COLO668 (cell line): ENCODE results near the gene DPYD.
"Not testable (repeated sequence)": the region's sequence is repeated elsewhere in the genome, so short reads cannot be mapped to it uniquely, and the experiment has no call there.

Experiments
- DNase-seq: peaks from one replicate; lab custom pipeline; 2025; ENCODE audit not compliant: unreplicated experiment; lab: John Stamatoyannopoulos, UW

DPYD gene

DNA sequence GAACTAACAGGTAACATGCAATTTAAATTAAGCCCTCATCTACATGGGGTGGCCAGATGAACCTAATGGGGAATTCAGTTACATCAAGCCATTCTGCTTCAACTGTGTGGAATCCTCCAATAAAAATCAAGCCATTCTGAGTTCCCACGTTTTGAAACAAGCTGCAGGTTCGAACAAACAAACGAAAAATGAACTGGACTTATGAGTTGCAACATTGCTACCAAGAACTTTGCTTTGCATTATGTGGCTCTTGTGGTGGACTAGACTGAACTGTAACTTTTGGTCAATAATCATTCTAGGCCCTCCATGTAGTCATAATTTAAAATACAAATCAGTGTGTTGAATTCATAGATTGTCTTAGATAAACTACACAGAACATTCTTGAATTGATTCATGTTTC lies 682.0 kb downstream of the DPYD start:
- DNase-seq: no peak

DNA sequence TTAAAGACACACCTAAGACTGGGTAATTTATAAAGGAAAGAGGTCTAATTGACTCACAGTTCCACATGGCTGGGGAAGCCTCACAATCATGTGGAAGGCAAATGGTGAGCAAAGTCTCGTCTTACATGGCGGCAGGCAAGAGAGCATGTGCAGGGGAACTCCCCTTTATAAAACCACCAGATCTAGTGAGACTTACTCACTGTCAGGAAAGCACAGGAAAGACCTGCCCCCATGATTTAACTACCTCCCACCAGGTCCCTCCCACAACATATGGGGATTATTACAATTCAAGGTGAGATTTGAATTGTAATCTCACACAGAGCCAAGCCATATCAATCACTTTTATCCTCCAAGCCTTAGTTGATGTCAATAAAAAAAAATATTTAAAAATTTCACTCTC lies 689.5 kb downstream of the DPYD start:
- DNase-seq: not testable (repeated sequence)

DNA sequence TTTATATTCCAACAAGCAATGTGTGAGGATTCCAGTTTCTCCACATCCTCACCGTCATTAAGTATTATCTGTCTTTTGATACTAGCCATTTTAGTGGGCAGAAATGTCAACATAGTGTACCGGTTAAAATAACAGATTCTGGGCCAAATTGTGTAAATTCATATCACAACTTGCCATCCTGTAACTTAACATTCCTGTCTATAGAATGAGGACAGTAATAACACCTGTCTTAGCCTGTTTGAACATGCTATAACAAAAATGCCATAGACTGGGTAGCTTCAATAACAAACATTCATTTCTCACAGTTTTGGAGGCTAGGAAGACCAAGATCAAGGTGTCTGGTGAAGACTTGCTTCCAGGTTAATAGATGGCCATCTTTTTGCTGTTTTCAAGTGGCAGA lies 708.2 kb downstream of the DPYD start:
- no peak for DNase-seq

DNA sequence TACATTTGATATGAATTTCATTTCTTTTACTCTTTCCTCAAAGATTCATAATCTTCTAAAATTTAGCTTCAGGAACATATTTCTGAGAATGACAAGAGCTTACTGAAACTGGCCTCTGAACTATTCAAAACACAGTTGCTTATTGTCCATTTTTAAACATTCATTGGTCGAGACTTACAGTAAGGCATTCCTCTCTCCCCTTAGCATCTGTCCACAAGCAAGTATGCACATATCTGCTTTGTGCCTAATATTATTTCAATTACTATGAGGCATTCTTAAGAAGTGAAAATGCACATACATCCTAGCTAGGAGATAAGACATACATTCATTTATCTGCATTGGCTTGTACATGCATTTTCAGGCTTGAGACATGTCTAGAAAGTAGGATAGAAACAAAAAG lies 710.5 kb downstream of the DPYD start:
- DNase-seq: no peak

DNA sequence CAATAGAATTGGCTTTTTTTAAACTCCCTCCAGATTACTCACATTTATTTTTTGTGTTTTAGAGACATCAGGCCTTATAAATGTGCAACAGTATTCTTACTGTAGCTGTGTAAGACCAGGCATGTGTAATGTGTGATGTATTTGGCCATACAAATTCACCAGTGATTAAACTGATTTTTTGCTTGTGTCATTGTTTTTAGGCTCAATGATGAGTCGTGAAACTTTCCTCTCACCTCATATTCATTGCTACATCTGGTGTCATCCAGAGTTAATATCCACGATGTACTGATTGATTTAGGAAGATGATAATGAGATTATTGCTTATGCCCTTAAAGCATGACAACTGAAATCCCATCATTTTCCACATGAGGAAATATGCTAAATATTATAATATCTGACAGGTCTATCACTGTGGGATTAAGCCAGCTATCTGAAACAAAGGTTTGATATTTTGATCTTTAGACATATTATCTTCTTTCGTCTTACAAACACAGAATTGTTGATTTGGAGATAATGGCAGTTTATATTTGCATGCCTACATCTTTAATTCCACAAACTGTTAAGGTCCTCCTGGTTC lies 711.4 kb downstream of the DPYD start:
- no peak for DNase-seq

DNA sequence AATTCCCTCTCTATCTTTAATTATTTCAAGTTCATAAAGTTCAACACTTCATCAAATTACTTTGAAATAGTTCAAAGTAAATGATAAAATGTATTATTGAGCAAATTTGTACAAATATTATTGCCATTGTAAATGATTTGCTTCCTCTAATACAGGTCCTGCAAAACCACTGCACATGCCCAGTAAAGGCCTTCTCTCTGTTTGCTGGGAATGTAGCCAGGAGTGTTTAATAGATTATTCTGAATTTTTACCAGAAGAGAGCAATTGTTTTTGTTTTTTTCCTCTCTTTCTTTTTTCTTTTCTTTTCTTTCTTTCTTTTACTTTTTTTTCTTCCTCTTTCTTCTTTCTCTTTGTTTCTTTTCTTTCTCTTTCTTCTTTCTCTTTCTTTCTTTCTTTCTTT lies 713.0 kb downstream of the DPYD start:
- no peak for DNase-seq

DNA sequence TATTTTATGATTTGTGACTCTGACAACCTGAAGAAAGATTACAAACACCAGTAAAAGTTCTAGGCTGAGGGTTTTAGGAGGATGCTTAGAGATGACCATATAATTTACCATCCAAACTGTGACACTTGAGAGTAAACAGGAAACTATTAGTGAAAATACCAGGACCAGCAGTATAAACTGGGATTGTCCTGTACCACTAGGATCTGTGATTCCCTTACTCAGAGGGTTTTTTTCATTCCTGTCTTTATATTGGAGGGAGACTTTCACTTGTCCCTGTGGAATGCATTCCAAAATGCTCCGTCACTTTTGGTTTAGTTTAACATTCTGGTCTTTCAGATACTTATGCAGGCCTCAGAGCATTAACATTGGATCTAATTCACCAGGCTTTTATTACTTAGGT lies 716.4 kb downstream of the DPYD start:
- DNase-seq: no peak

DNA sequence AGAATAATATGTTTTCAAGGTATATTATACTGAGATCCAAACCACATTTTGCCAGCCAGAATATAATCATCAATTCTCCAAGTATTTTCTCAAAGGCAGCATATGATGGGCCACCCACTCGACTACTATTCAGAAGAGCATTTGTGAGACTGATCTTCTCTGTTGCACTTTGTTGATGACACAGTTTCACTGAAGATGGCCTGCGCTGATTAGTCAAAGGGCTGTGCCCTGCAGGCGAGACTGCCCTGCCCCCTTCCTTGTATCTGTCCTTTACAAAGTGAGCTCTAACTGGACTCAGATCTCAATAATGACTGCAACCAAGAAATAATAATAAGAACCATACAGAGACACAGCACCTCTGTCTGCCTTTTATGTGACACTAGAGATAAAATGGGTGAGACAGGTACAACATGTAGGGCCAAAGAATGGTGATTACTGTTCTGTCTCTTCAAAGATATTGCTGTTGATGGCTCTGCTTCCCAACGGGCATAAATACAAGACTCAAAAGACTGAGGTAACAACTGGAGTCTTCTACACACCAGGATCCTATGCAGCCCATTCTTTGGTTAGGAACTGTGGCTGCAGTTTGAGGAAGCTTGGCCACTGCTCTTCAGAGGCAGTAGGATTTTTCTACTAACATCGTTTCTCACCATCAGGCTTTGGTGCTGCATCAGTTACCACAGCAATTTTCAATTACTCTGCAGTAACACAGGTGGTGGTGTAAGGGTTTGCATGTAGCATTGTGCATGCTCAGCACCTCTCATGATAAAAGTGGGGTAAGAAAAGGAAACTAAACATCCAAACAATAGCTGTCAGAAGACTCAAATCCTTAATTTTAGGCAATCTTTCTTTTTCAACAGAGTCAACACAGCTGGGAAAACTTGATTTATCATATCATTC lies 718.1 kb downstream of the DPYD start:
- no peak for DNase-seq

DNA sequence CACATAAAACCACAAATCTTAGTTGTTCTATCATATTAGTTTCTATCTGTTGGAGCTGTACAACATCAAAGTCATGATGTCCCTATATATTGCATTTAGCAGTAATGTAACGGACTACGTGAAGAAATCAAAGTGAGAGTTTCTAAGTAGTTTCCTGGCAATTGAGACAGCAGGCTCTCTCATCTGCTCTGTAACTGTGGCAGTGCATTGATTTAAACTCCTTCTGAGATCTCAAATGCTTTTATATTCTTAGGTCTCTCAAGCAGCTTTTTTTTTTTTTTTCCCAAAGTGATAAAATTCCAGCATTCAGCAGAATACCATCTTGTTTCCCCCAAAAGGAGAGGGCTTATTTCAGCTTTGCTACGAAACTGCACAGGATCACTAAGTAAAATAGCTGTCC lies 719.2 kb downstream of the DPYD start:
- DNase-seq: no peak

DNA sequence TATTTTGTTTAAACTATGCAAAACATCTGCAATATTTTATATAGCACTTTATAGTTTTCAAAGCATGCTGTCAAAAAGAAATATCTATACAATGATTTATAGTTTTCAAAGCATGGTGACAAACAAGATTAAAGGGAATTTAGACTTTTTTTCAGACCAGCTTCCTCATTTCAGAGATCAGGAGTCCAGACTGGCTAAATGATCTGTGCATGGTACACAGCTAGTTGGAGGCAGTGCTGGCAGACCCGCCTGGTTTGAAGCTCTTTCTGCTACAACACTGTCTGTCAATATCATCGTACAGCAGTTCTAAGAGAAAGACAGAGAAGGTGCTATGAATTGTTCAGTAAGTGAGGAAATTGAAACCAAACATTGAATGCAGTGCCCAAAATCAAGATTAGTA lies 720.2 kb downstream of the DPYD start:
- DNase-seq: no peak

DNA sequence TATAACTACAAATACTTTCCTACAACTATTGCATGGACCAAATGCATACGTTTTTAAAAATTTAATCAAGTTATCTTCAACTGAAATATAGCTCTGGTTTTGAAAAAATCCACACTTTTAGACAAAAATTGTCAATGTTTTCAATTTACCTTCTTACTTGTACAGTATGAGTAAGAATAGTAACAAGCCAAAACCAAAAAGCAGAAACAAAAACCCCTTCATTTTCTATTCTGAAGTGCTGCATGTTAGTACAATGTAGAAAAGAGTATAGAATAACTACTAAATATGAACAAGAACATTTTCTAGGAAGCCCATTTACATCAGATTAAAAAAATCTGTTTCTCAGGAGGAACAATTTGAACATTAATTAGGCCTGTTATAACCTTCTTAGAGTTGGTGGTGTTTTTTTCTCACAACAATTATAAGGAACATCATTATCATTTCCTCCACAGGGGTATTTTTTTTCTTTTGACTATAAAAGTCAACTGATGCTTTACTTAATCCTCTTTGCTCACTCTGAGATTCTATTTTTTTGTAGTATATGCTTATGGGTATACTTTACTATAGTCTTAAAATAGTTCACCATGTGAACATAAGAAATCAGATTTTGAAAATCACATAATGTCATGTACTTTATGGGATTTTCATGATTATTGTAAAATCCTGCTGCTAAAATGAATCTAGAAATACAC lies 723.9 kb downstream of the DPYD start:
- DNase-seq: no peak

DNA sequence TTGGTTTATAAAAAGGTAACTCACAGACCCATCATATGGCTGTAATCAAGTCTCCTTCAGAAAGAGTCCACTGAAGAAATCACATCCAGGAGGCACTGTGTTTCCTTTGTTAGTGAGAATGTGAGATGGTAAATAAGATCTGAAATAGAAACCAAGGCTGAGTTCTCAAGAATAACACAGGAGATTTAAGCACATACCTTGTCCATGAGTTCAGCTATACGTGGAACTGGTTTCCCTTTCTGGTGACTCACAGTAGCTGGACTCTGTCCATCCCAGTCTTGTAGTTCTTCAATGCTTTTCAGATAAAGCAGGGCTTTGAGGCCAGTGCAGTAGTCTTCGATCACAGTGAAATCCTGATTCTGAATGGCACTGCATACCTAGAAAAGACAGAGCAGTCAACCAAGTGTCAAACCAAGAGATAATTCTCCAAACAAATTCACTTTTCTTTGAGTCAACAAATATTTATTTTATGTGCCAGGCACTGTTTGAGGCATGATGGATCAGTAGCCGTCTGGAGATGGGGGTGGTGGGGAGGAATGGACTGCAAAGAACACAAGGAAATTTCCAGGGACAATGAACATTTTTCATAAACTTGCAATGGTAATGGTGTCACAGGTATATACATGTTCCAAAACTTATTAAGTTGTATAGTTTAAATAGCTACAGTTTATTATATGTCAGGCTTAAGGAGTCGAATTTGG lies 727.8 kb downstream of the DPYD start:
- no peak for DNase-seq

DNA sequence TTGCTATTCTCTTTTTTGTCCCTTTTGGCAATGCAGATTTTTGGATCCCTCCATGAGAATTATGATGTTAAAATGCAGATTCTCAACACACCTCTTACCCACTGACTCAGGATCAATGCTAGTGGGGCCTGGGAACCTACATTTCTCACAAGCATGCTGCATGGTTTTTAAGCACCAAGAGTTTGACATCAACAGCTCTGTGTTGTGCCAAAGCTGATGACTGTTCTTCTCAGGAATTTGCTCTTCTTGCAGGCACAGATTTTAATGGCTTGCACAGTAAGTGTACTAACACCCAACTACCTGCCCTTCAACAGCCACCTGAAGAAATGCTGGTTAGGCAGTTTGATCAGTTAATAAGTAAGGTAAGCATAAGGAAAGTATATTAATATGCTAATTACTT lies 730.5 kb downstream of the DPYD start:
- no peak for DNase-seq

DNA sequence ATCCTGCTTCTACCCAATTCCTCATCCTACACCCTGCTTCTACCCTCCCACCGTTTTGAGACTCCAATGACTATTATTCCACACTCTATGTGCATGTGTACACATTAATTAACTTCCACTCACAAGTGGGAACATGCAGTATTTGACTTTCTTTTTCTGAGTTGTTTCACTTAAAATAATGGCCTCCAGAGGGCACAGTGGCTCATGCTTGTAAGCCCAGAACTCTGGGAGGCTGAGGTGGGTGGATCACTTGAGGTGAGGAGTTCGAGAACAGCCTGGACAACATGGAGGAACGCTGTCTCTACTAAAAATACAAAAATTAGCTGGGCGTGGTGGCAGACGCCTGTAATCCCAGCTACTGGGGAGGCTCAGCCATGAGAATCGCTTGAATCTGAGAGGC lies 734.5 kb downstream of the DPYD start:
- no peak for DNase-seq

DNA sequence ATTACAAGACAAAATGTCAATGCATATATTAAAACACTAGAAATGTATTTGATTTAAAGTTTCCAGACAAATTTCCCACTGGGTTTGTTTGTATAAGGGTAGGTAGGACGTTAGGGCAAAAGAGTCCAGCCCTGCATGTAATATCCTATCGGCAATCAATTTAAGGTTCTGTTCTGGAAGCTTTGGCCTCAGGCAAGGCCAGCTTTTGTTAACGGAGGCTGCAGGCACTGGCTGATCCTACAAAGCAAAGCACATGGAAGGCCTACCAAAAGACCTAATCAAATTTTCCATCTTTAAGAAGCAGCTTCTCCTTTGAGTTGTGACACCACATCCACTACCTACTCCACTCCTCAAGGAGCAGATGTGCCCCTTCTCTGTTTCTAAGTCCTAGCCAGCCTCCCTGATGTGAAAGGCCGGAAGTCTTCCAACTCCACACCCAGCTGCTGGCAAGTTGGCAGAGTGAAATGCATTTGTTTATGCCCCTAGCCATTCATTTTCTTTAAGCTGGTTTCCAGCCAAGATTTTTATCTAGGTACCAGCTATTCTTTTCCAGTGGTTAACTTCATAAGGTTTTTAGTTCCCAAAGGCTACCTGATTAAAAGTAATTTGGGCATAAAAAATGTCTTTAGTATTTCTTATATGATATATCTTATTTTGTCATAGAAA lies 746.7 kb downstream of the DPYD start:
- no peak for DNase-seq

DNA sequence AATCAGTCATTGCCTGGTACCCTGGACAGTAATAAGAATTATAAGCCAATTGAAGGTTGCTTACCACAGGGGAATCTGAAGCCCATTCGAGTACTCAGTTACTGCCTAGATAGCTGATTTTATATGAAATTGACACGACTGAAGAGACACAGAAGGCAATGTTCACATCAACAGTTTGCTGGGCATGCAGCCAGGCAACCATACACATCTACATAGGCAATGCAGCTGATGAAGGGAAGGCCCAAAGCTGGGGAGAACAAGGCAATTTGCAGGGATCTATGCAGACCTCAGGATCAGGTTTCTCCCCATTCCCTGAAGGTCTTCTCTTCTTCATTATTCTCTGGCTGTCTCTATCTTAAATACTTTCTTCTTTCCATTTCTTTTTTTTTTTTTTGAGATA lies 750.5 kb downstream of the DPYD start:
- DNase-seq: no peak

DNA sequence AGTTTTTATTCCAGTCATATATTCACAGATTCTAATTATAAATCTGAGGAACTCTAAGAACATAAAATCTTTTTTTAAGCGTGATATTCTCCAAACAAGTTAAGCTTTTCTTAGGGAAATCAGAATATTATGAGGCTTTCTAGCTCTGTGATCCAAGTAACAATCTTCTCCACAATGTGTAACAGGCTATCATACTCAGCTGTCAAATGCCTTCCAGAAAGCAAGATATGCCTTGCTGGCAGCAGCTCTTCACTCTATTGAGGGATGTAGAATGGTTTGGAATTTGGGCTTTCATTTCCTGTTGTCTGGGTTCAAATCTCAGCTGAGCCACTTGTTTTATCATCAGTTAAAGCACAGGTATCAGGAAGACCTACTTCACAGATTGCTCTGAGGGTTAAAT lies 752.8 kb downstream of the DPYD start:
- no peak for DNase-seq

DNA sequence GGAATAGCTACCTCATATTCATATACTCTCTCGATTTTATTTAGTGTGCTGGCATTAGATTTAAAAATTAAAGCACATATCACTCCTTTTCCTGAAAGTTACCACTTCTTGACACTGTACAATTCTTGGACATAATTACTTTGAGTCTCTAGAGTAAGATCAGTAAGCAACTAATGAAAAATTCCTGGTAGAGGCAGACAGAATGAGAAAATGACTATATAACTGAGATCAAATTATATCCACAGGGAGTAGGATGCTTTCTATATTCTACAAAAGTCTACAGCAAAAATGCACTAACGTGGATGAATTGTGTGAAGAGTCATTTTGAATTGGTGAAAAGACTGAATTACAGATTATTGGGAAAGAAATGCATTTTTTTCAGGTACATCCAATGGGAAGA lies 753.6 kb downstream of the DPYD start:
- no peak for DNase-seq

DNA sequence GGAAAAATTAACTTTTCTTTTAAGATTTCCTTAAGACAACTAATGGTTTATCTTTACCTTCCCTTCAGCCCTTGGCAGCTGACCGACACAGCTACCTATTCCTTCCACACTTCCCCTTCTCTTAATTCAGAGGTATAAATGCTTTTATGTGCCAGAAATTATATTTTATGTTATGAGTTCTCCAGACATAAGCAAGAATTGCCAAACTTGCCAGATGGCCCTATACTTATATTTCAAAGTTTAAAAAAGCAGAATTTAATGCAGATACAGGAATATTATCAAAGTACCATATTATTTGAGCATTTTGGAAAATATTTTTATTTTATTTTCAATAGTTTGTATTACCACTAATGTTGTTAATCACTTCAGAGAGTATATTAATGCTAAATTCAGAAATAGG lies 754.2 kb downstream of the DPYD start:
- DNase-seq: no peak

DNA sequence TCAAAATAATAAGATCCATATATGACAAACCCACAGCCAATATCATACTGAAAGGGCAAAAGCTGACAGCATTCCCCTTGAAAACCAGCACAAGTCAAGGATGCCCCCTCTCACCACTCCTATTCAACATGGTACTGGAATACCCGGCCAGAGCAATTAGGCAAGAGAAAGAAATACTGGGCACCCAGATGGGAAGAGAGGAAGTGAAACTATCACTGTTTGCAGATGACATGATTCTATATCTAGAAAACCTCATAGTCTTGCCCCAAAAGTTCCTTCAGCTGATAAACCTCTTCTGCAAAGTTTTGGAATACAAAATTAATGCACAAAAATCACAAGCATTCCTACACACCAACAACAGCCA lies 756.6 kb downstream of the DPYD start:
- no peak for DNase-seq

DNA sequence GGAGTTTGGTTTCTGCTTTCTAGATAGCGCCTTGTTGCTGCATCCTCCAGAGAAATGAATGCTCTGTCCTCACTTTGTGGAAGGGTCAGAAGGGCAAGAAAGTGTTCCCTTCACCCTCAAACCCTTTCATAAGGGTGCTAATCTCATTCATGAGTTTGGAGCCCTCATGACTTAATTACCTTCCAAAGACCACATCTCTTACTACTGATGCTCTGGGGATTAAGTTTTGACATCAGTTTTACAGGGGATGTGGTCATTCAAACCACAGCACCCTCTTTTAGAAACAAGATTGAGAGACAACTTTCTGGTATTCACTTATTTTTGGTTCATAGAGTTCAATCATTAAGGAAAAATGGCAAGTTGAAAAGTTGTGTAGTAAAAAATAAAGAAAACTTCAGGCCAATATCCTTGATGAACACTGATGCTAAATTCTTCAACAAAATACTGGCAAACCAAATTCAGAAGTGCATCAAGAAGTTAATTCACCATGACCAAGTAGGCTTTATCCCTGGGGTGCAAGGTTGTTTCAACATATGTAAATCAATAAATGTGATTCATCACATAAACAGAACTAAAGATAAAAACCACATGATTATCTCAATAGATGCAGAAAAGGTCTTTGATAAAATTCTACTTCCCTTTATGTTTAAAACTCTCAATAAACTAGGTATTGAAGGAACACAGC lies 757.1 kb downstream of the DPYD start:
- no peak for DNase-seq
